ENCODE measurements around the gene DSCAM.

DSCAM gene

DNA sequence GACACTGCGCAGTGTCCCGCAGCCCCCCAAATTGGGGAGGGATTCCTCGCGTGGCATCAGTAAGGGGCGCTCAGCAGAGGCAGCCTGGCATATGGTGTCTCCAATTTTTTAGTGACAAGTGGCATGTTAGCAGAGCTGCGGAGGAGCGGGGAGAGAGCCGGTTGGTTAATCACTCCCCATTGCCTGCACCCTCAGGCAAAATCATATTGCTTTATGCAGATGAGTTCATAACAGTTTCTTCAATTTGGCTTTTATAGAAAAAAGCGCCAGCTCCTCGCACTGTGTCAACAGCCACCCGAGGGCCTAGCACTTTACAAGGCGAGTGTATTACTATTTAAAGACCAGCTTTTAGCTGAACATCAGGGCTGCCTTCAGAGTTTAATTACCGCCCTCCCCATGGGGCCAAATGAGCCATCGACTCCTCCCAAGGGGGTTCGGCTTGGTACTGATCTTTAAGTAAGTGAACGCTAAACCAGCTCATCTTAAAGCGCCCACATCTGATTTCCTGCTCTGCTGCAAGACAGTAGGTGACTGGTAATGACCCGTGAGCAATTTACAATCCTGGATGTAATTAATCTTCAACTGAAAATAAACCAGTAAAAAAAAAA is 298.9 kb downstream of the DSCAM start:
- no peaks in the 10 kb centered on the region for H3K27me3 ChIP-seq (ENCODE audit: insufficient read depth, poor library complexity, severe bottlenecking)
- no peak for DNase-seq (ENCODE audit: low read depth in 1 of 2, low spot score in 1 of 2)
- no peak overlapping the region for H3K27ac ChIP-seq (replicated peaks)
- no peak overlapping the region for H3K4me3 ChIP-seq (replicated peaks; ENCODE audit: insufficient read depth, low read length)
- TF ChIP-seq POLR2AphosphoS5 (IDR thresholded peaks at IDR 0.05; ENCODE audit: low read depth) (no peak), SPI1 (IDR thresholded peaks at IDR 0.05; ENCODE audit: borderline replicate concordance, low read depth) (no peak), GABPA (IDR thresholded peaks at IDR 0.05; ENCODE audit: low read depth) (no peak)
- TF ChIP-seq, protein P1, sequence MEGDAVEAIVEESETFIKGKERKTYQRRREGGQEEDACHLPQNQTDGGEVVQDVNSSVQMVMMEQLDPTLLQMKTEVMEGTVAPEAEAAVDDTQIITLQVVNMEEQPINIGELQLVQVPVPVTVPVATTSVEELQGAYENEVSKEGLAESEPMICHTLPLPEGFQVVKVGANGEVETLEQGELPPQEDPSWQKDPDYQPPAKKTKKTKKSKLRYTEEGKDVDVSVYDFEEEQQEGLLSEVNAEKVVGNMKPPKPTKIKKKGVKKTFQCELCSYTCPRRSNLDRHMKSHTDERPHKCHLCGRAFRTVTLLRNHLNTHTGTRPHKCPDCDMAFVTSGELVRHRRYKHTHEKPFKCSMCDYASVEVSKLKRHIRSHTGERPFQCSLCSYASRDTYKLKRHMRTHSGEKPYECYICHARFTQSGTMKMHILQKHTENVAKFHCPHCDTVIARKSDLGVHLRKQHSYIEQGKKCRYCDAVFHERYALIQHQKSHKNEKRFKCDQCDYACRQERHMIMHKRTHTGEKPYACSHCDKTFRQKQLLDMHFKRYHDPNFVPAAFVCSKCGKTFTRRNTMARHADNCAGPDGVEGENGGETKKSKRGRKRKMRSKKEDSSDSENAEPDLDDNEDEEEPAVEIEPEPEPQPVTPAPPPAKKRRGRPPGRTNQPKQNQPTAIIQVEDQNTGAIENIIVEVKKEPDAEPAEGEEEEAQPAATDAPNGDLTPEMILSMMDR (IDR thresholded peaks at IDR 0.05; ENCODE audit: insufficient read depth, low read length), result no peak
- TF ChIP-seq, protein P2, sequence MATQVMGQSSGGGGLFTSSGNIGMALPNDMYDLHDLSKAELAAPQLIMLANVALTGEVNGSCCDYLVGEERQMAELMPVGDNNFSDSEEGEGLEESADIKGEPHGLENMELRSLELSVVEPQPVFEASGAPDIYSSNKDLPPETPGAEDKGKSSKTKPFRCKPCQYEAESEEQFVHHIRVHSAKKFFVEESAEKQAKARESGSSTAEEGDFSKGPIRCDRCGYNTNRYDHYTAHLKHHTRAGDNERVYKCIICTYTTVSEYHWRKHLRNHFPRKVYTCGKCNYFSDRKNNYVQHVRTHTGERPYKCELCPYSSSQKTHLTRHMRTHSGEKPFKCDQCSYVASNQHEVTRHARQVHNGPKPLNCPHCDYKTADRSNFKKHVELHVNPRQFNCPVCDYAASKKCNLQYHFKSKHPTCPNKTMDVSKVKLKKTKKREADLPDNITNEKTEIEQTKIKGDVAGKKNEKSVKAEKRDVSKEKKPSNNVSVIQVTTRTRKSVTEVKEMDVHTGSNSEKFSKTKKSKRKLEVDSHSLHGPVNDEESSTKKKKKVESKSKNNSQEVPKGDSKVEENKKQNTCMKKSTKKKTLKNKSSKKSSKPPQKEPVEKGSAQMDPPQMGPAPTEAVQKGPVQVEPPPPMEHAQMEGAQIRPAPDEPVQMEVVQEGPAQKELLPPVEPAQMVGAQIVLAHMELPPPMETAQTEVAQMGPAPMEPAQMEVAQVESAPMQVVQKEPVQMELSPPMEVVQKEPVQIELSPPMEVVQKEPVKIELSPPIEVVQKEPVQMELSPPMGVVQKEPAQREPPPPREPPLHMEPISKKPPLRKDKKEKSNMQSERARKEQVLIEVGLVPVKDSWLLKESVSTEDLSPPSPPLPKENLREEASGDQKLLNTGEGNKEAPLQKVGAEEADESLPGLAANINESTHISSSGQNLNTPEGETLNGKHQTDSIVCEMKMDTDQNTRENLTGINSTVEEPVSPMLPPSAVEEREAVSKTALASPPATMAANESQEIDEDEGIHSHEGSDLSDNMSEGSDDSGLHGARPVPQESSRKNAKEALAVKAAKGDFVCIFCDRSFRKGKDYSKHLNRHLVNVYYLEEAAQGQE (IDR thresholded peaks at IDR 0.05; ENCODE audit: insufficient replicate concordance, low read depth), result no peak

DNA sequence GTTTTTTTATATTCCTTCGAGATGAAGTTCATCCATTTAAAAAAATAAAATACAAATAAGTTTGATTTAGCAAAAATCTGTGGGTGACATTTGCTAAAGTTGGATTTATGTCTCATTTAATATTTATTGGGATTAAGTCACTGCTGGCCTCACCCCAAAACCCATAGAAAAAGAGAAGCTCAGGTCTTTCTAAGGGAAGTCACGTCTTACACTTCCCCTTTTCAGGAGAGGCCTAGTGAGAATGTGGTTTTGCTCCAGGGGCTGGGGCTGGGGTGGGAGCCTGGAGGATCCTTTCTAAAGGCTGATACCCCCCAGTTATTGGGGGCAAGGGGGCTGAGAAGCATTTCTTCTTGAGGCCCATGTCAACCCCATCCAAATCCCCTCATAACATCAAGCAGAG is 300.3 kb downstream of the DSCAM start:
- Histone ChIP-seq H3K4me3 (replicated peaks; ENCODE audit: insufficient read depth, low read length) (no peak overlapping the region), H3K27ac (replicated peaks) (peak overlapping the region; percentile 37), H3K27me3 (ENCODE audit: insufficient read depth, poor library complexity, severe bottlenecking) (no peaks in the 10 kb centered on the region)
- DNase-seq (ENCODE audit: low read depth in 1 of 2, low spot score in 1 of 2), result peak in 1 of 2 experiments; percentile 60
- peak; percentile 98 for TF ChIP-seq SPI1 (IDR thresholded peaks at IDR 0.05; ENCODE audit: borderline replicate concordance, low read depth)
- TF ChIP-seq POLR2AphosphoS5 (IDR thresholded peaks at IDR 0.05; ENCODE audit: low read depth), result no peak

DNA sequence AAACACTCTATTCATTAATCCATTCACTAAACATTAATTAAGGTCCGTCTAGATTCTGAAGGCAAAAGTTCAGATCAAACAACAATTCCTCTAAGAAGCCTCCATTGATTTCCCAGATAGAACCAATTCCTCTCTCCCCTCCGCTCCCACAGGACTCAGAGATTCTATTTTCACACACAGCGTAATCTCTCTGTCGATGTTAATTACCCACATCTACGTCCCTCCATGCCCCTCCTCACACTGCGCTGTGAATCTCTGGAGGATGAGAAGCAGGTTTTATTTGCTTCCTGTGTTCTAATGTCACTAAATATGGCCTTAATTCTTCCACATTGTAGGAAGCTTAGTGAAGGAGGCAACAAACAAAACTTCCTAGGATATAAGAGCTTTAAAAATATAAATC is 306.7 kb downstream of the DSCAM start:
- H3K27me3 ChIP-seq (ENCODE audit: insufficient read depth, poor library complexity, severe bottlenecking), result no peaks in the 10 kb centered on the region
- no peak for DNase-seq (ENCODE audit: low read depth in 1 of 2, low spot score in 1 of 2)
- TF ChIP-seq POLR2AphosphoS5 (IDR thresholded peaks at IDR 0.05; ENCODE audit: low read depth) (no peak), SPI1 (IDR thresholded peaks at IDR 0.05; ENCODE audit: borderline replicate concordance, low read depth) (no peak), GABPA (IDR thresholded peaks at IDR 0.05; ENCODE audit: low read depth) (no peak)
- TF ChIP-seq, protein P2 (IDR thresholded peaks at IDR 0.05; ENCODE audit: insufficient replicate concordance, low read depth), result no peak
- TF ChIP-seq, protein P1 (IDR thresholded peaks at IDR 0.05; ENCODE audit: insufficient read depth, low read length), result no peak
- H3K4me3 ChIP-seq (replicated peaks; ENCODE audit: insufficient read depth, low read length), result no peak overlapping the region
- H3K27ac ChIP-seq (replicated peaks), result no peak overlapping the region

DNA sequence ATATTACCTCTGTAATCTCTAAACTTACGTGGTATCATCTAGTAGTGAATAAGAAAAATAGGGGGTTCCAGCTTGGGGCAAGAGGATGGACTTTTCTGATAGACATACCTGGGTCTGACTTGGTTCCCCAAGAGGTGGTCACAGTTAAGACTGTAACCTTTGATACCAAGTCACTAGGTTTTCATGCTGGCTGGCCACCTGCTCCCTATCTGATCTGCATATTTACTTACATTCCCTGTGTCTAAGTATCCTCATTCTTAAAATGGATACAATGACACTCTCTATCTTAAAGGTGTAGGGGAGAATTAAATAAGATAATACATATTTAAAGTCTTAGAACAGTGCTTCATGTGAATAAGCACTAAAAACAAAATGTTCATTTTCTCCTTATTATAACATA is 312.1 kb downstream of the DSCAM start:
- Histone ChIP-seq H3K27ac (replicated peaks) (no peak overlapping the region), H3K4me3 (replicated peaks; ENCODE audit: insufficient read depth, low read length) (no peak overlapping the region), H3K27me3 (ENCODE audit: insufficient read depth, poor library complexity, severe bottlenecking) (no peaks in the 10 kb centered on the region)
- TF ChIP-seq, protein P1 (IDR thresholded peaks at IDR 0.05; ENCODE audit: insufficient read depth, low read length), result no peak
- TF ChIP-seq GABPA (IDR thresholded peaks at IDR 0.05; ENCODE audit: low read depth), result no peak
- TF ChIP-seq, protein P2 (IDR thresholded peaks at IDR 0.05; ENCODE audit: insufficient replicate concordance, low read depth), result no peak
- no peak for TF ChIP-seq POLR2AphosphoS5 (IDR thresholded peaks at IDR 0.05; ENCODE audit: low read depth)
- no peak for TF ChIP-seq SPI1 (IDR thresholded peaks at IDR 0.05; ENCODE audit: borderline replicate concordance, low read depth)
- DNase-seq (ENCODE audit: low read depth in 1 of 2, low spot score in 1 of 2), result no peak
